ENCODE measurements around the gene MAMLD1.

Gene MAMLD1

DNA sequence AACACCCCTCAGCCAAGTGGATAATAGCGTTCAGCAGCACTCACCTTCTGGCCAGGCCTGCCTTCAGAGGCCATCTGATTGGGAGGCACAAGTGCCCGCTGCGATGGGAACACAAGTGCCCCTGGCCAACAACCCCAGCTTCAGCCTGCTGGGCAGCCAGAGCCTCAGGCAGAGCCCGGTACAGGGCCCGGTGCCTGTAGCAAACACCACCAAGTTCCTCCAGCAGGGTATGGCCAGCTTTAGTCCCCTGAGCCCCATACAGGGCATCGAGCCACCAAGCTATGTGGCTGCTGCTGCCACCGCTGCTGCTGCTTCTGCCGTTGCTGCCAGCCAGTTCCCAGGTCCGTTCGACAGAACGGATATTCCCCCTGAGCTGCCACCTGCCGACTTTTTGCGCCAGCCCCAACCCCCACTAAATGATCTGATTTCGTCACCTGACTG lies 149.4 kb downstream of the MAMLD1 start:
- peaks cover 6% of the 10 kb centered on the region for H3K4me1 ChIP-seq (ENCODE audit: control insufficient read depth, insufficient read depth, low read length)

DNA sequence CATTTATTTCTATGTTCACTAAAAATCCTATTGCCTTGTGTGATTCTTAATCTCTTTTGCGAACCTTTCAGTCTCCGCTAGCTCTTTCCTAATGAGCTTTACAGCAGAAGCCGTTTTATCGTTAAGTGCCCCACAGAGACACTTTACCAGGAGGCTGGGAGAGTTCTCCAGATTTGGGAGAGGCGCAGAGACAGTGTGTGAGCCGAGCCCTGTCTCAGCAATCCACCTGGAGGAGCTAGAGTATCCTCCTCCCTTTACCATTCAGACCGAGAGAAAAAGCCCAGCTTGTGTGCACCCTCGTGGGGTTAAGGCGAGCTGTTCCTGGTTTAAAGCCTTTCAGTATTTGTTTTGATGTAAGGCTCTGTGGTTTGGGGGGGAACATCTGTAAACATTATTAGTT lies 150.4 kb downstream of the MAMLD1 start:
- Histone ChIP-seq H3K9me3 (ENCODE audit: control insufficient read depth, low read length) (no peaks in the 10 kb centered on the region), H3K27me3 (ENCODE audit: control insufficient read depth, insufficient read depth, low read length) (no peaks in the 10 kb centered on the region), H3K4me3 (ENCODE audit: low read length) (no peak overlapping the region), H3K36me3 (ENCODE audit: control insufficient read depth, insufficient read depth, low read length) (no peaks in the 10 kb centered on the region), H3K4me1 (ENCODE audit: control insufficient read depth, insufficient read depth, low read length) (no peaks in the 10 kb centered on the region), H3K9ac (ENCODE audit: low read length) (no peak overlapping the region)

More for the DNA sequence above, 149.4 kb downstream of the MAMLD1 start:
- Histone ChIP-seq H3K27me3 (ENCODE audit: control insufficient read depth, insufficient read depth, low read length) (no peaks in the 10 kb centered on the region), H3K36me3 (ENCODE audit: control insufficient read depth, insufficient read depth, low read length) (no peaks in the 10 kb centered on the region), H3K9me3 (ENCODE audit: control insufficient read depth, low read length) (no peaks in the 10 kb centered on the region), H3K4me3 (ENCODE audit: low read length) (no peak overlapping the region), H3K9ac (ENCODE audit: low read length) (no peak overlapping the region)

DNA sequence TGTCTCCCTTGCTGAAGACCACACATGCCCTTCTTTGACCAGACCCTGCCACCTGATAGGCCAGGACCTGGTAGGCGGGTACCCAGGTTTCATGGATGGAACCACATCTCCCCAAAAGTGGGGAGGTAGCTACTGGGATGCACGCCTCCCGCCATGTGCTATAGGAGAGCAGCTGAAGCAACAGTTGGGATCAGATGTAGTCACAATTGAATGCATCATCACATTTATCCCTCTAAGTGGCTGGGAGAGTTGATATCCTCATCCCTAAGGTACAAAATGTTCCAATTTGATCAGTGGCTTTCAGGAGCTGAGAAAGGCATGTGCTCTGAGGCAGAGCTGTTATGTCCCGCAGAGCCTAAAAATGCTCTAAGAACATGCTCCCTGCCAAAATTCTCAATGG lies 151.3 kb downstream of the MAMLD1 start:
- Histone ChIP-seq H3K36me3 (ENCODE audit: control insufficient read depth, insufficient read depth, low read length) (no peaks in the 10 kb centered on the region), H3K9ac (ENCODE audit: low read length) (no peak overlapping the region), H3K4me3 (ENCODE audit: low read length) (no peak overlapping the region), H3K9me3 (ENCODE audit: control insufficient read depth, low read length) (no peaks in the 10 kb centered on the region), H3K4me1 (ENCODE audit: control insufficient read depth, insufficient read depth, low read length) (no peaks in the 10 kb centered on the region), H3K27me3 (ENCODE audit: control insufficient read depth, insufficient read depth, low read length) (no peaks in the 10 kb centered on the region)

DNA sequence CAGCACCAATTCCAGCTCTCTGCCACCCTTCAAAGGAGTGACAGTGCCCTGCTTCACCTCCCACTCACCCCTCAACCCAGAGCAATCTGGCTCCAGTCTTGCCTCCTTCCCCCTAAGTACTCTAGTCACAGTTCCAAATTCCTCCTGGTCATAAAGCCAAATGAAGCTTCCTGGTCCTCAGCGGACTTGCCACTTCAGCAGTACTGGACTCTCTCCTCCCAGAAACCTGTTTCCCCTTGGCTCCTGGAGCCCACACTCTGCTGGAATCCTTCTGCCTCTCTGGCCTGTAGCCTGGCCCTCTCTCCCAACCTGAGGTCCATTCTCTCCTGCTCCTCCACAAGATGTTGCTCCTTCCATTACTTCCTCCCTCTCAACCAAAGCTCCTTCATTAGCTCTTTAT lies 152.7 kb downstream of the MAMLD1 start:
- Histone ChIP-seq H3K36me3 (ENCODE audit: control insufficient read depth, insufficient read depth, low read length) (no peaks in the 10 kb centered on the region), H3K9me3 (ENCODE audit: control insufficient read depth, low read length) (no peaks in the 10 kb centered on the region)

DNA sequence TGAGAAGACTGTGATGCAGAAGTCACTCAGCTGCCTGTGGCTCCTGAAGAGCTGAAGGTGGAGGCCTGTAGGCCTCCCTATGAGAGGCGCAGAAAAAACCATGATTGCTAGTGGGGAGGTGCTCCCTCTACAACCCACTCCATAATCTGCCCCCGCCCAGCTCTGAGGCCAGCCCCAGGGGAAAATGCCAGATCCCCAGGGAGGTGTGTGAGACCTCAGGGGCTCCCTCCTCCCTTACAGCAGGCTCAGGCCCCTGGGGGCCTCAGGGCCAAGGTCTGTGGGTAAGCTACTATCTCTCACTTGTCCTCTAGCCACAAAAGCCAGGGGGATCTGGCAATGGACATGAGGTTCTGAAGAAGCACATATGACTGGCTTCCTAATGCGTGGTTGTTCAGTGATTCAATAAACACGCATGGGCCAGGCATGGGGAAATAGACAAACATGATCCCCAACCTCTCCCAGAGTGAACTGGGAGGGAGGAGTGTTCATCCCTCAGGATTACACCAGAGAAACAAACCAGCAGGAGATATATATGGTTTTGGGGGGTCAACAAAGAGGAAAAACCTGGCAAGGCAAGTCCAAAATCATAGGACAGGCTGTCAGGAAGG lies 154.3 kb downstream of the MAMLD1 start:
- Histone ChIP-seq H3K9me3 (ENCODE audit: control insufficient read depth, low read length) (no peaks in the 10 kb centered on the region), H3K4me1 (ENCODE audit: control insufficient read depth, insufficient read depth, low read length) (no peaks in the 10 kb centered on the region), H3K27me3 (ENCODE audit: control insufficient read depth, insufficient read depth, low read length) (no peaks in the 10 kb centered on the region), H3K36me3 (ENCODE audit: control insufficient read depth, insufficient read depth, low read length) (no peaks in the 10 kb centered on the region), H3K9ac (ENCODE audit: low read length) (no peak overlapping the region), H3K4me3 (ENCODE audit: low read length) (no peak overlapping the region)

More for the DNA sequence above, 152.7 kb downstream of the MAMLD1 start:
- Histone ChIP-seq H3K27me3 (ENCODE audit: control insufficient read depth, insufficient read depth, low read length) (no peaks in the 10 kb centered on the region), H3K4me3 (ENCODE audit: low read length) (no peak overlapping the region), H3K9ac (ENCODE audit: low read length) (no peak overlapping the region), H3K4me1 (ENCODE audit: control insufficient read depth, insufficient read depth, low read length) (no peaks in the 10 kb centered on the region)

DNA sequence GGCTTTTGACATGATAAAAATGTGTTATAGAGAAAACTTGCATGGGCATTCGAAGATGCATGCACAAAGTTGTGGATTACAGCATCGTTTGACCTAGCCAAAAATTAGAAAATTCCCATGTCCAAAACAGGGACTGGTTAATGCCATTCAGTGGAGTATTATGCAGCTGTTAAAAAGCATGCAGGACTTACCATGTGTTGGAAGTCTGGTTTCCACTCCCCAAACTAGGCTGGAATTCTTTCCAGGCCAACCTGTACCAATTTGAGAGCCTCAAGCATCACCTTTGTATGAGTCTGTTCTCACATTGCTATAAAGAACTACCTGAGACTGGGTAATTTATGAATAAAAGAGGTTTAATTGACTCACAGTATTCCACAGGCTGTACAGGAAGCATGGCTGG lies 159.4 kb downstream of the MAMLD1 start:
- Histone ChIP-seq H3K36me3 (ENCODE audit: control insufficient read depth, insufficient read depth, low read length) (no peaks in the 10 kb centered on the region), H3K9me3 (ENCODE audit: control insufficient read depth, low read length) (no peaks in the 10 kb centered on the region), H3K27me3 (ENCODE audit: control insufficient read depth, insufficient read depth, low read length) (no peaks in the 10 kb centered on the region), H3K4me3 (ENCODE audit: low read length) (no peak overlapping the region), H3K9ac (ENCODE audit: low read length) (no peak overlapping the region), H3K4me1 (ENCODE audit: control insufficient read depth, insufficient read depth, low read length) (no peaks in the 10 kb centered on the region)

DNA sequence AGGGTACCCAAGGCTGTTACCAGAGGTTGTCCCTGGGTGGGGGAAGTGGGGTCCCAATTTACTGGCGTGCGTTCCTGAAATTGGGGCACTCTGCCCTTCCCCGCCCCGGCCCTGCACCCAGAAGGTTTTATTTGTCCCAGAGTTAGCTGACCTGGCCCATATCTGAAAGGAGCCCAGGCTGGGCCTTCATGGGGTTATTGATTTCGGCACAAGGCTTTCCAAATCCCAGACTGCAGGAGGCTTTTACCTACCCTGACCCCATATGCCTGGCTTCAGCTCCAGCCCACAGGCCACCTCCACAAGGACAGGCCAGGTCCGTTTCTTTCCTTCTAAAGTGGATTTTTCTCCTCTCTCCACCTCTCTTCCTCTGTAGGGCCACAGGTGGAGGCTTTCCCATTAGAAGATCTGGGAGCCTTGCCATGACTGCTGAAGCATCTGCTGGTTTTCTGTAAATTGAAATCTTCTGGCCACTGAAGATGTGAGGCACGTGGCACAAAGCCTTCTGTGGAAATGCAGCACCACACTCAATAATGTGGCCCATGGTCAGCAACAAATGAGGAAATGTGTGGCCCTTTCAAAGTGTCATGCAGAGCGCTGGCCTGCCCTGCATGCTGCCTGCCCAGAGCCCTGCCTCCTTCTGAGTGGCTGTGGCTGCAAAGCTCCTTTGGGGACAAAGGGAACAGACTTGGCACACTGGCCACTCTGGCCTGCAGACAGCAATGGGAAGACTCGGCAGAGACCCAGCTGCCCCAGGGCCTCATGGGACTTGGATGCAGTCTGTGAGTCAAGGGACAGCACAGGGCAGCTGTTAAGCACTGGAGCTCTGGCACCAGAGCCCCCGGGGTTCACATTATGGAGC lies 162.2 kb downstream of the MAMLD1 start:
- H3K9me3 ChIP-seq (ENCODE audit: control insufficient read depth, low read length): no peaks in the 10 kb centered on the region
- H3K4me3 ChIP-seq (ENCODE audit: low read length): no peak overlapping the region
- H3K9ac ChIP-seq (ENCODE audit: low read length): no peak overlapping the region
- H3K36me3 ChIP-seq (ENCODE audit: control insufficient read depth, insufficient read depth, low read length): no peaks in the 10 kb centered on the region
- H3K27me3 ChIP-seq (ENCODE audit: control insufficient read depth, insufficient read depth, low read length): no peaks in the 10 kb centered on the region
- H3K4me1 ChIP-seq (ENCODE audit: control insufficient read depth, insufficient read depth, low read length): no peaks in the 10 kb centered on the region

DNA sequence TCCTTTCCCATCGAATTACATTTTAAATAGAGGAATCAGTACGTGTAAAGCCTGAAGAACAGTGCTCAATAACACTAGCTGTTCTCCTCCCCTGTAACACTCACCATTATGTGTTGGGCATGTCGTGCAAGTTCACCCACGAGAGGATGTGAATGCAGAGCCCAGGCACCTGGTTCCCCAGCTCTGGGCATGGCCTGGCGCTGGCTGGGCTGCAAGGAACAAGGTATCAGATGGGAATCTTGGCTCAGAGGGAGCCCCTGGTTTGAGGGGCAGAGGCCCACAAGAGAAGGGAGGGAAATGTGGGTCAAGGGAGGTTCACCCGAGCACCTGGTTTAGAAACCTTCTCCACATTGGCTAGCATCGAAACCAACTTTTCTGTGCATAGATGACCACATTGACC lies 163.6 kb downstream of the MAMLD1 start:
- Histone ChIP-seq H3K9me3 (ENCODE audit: control insufficient read depth, low read length) (no peaks in the 10 kb centered on the region), H3K9ac (ENCODE audit: low read length) (no peak overlapping the region), H3K4me1 (ENCODE audit: control insufficient read depth, insufficient read depth, low read length) (no peaks in the 10 kb centered on the region), H3K36me3 (ENCODE audit: control insufficient read depth, insufficient read depth, low read length) (no peaks in the 10 kb centered on the region), H3K4me3 (ENCODE audit: low read length) (no peak overlapping the region), H3K27me3 (ENCODE audit: control insufficient read depth, insufficient read depth, low read length) (no peaks in the 10 kb centered on the region)

DNA sequence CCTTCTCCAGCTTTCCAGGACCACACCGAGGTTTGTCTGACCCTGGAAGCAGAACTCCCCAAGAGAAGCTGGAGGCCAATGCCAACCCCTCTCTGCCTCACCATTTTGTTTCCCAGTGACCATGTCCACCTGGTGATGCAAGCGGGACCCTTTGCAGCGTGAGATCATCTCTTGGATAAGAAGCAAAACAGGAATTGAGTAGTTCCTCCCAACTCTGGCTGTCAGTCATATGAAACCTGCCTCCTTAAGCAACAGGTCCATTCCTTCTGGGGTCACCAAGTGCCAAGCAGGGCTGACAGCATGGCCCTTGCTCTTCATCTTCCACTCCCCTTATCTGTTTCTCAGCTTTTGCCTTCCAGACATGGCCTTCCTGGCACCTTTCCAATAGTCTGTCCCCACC lies 164.0 kb downstream of the MAMLD1 start:
- no peaks in the 10 kb centered on the region for H3K36me3 ChIP-seq (ENCODE audit: control insufficient read depth, insufficient read depth, low read length)
- H3K4me3 ChIP-seq (ENCODE audit: low read length): no peak overlapping the region
- H3K4me1 ChIP-seq (ENCODE audit: control insufficient read depth, insufficient read depth, low read length): no peaks in the 10 kb centered on the region
- H3K9ac ChIP-seq (ENCODE audit: low read length): no peak overlapping the region
- H3K9me3 ChIP-seq (ENCODE audit: control insufficient read depth, low read length): no peaks in the 10 kb centered on the region
- H3K27me3 ChIP-seq (ENCODE audit: control insufficient read depth, insufficient read depth, low read length): no peaks in the 10 kb centered on the region

DNA sequence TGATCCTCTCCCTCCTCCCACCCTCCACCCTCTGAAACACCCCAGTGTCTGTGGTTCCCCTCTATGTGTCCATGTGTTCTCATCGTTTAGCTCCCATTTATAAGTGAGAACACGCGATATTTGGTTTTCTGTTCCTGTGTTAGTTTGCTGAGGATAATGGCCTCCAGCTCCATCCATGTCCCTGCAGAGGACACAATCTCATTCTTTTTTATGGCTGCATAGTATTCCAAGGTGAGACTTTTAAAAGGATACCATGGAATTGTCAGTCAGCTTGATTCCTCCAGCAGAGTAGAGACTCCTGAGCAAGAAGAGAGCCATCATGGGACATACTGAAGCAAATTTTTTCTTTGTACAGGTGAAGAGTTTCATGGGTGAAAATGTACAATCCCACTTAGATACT lies 166.5 kb downstream of the MAMLD1 start:
- H3K27me3 ChIP-seq (ENCODE audit: control insufficient read depth, insufficient read depth, low read length): no peaks in the 10 kb centered on the region

DNA sequence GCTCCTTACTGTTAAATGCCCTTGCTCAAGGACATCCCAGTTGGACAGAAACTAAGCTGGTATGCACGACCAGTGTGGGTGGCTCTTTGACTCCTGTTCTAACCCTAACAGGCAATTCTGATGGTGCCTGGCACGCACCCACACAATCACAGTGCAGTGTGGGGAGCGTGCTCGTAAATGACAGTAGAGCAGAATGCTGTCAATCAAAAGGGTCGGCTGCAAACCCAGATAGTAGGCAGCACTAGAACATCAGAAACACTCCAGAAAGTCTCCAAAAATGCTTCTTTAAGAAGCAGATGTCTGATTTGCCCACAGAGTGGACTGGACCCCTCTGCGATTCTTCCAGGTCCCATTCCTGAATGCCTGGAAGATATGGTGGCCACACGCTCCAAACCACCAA lies 167.7 kb downstream of the MAMLD1 start:
- Histone ChIP-seq H3K9me3 (ENCODE audit: control insufficient read depth, low read length) (no peaks in the 10 kb centered on the region), H3K9ac (ENCODE audit: low read length) (no peak overlapping the region), H3K27me3 (ENCODE audit: control insufficient read depth, insufficient read depth, low read length) (no peaks in the 10 kb centered on the region), H3K4me1 (ENCODE audit: control insufficient read depth, insufficient read depth, low read length) (no peaks in the 10 kb centered on the region), H3K4me3 (ENCODE audit: low read length) (no peak overlapping the region), H3K36me3 (ENCODE audit: control insufficient read depth, insufficient read depth, low read length) (no peaks in the 10 kb centered on the region)

More for the DNA sequence above, 166.5 kb downstream of the MAMLD1 start:
- Histone ChIP-seq H3K4me3 (ENCODE audit: low read length) (no peak overlapping the region), H3K4me1 (ENCODE audit: control insufficient read depth, insufficient read depth, low read length) (no peaks in the 10 kb centered on the region), H3K36me3 (ENCODE audit: control insufficient read depth, insufficient read depth, low read length) (no peaks in the 10 kb centered on the region), H3K9me3 (ENCODE audit: control insufficient read depth, low read length) (no peaks in the 10 kb centered on the region), H3K9ac (ENCODE audit: low read length) (no peak overlapping the region)

DNA sequence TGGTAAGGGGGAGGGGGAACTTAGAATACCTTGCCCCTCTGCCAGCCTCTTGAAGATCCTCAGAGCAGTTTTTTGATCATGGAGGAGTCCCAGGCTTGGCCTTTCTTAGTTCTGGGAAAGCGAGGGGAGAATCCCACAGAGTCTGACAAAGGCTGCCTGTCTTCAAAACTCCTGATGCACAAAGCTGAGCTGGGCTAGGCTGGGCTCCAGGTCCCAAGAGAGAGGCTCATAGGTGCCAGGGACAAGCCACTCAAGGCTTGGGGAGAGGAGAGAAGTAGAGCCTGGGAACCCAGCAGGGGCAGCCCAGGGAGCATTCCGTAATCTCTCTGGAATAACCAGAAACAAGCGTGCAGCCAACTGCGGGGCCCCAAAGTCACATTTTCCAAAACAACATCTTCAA lies 168.3 kb downstream of the MAMLD1 start:
- Histone ChIP-seq H3K9me3 (ENCODE audit: control insufficient read depth, low read length) (no peaks in the 10 kb centered on the region), H3K36me3 (ENCODE audit: control insufficient read depth, insufficient read depth, low read length) (no peaks in the 10 kb centered on the region), H3K4me1 (ENCODE audit: control insufficient read depth, insufficient read depth, low read length) (no peaks in the 10 kb centered on the region), H3K9ac (ENCODE audit: low read length) (no peak overlapping the region), H3K27me3 (ENCODE audit: control insufficient read depth, insufficient read depth, low read length) (no peaks in the 10 kb centered on the region), H3K4me3 (ENCODE audit: low read length) (no peak overlapping the region)

Measured in mucosa of stomach (tissue), 1 donor.